ENCODE measurements around the gene VWC2L. TPM values are rescaled to one million over a fixed set of nuclear protein-coding genes. Genes with fewer than 3 reads are reported as not detected.

The VWC2L gene
- total and polyA plus RNA-seq, 2 experiments from 2014 or later: not detected

GRCh38 chr2:214601852-214602633 lies 191.2 kb downstream of the VWC2L start (continued):
- TF ChIP-seq CTCF (conservative IDR thresholded peaks at IDR 0.05; ENCODE audit: low read depth in 2 of 2): no peak
- TF ChIP-seq POLR2AphosphoS5 (IDR thresholded peaks at IDR 0.05; ENCODE audit: low read depth): no peak
- no peak for TF ChIP-seq CREB1 (CRISPR knock-in tag; IDR thresholded peaks at IDR 0.05; ENCODE audit: low read depth)
- TF ChIP-seq EZH2phosphoT487 (IDR thresholded peaks at IDR 0.05; ENCODE audit: unreplicated experiment): no peak
- TF ChIP-seq ZNF331 (CRISPR knock-in tag; IDR thresholded peaks at IDR 0.05; ENCODE audit: low read depth): no peak
- TF ChIP-seq STAT1 (IDR thresholded peaks at IDR 0.05; ENCODE audit: unreplicated experiment): no peak
- TF ChIP-seq JUNB (IDR thresholded peaks at IDR 0.05; ENCODE audit: unreplicated experiment): no peak
- no peak for TF ChIP-seq ZNF462 (CRISPR knock-in tag; IDR thresholded peaks at IDR 0.05)
- TF ChIP-seq EZH2 (IDR thresholded peaks at IDR 0.05; ENCODE audit: low read depth, unreplicated experiment): no peak

Measured in GM23338 (cell line).